Fibroblast of lung (primary cell): Measurements from ENCODE around the gene SYT7.

Source experiments
- EZH2 ChIP-seq: IDR thresholded peaks from 2 replicates; pipeline ENCODE4 v1.5.1; 2012; ENCODE audit warnings: low read length, control low read depth, mild to moderate bottlenecking; ENCODE audit errors: missing control alignments
- TF ChIP-seq, protein P1 (sequence below), 2 donors: IDR thresholded peaks in 1 of 2; conservative IDR thresholded peaks in 1 of 2; 1 replicate in 1 of 2; 2 replicates in 1 of 2; pipeline ENCODE4 v1.5.1; 2011 to 2012; ENCODE audit warnings: low read length in 2 of 2, control low read depth in 1 of 2, inconsistent platforms in 1 of 2, low read depth in 1 of 2, mild to moderate bottlenecking in 1 of 2

DNA sequence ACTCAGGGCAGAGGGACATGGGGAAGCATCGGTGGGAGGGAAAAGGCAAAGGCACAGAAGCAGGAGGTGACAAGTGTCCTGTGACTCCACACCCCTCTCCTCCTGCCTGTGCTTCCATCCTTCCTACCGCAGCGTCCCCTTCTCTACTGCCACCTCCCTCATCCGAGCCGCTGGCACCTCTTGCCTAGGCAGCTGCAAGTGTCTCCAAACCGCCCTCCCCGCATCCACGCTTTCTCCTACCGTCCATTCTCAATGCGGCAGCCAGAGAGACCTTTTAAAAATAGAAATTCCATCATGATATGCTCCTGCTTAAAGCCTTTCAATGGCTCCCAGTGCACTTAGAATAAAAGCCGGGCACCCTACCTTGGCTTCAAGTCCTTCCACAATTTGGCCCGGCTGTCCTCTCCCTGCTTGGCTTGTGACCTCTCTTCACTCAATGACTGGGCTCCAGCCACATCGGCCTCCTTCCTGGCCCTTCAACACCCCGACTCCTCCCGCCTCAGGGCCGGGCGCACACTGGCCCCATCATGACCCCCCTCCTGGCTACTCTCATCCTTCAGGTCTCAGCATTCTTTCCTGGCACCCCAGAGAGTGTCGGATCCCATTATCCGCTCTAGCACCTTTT lies 55.8 kb downstream of the SYT7 start:
- TF ChIP-seq, protein P1, sequence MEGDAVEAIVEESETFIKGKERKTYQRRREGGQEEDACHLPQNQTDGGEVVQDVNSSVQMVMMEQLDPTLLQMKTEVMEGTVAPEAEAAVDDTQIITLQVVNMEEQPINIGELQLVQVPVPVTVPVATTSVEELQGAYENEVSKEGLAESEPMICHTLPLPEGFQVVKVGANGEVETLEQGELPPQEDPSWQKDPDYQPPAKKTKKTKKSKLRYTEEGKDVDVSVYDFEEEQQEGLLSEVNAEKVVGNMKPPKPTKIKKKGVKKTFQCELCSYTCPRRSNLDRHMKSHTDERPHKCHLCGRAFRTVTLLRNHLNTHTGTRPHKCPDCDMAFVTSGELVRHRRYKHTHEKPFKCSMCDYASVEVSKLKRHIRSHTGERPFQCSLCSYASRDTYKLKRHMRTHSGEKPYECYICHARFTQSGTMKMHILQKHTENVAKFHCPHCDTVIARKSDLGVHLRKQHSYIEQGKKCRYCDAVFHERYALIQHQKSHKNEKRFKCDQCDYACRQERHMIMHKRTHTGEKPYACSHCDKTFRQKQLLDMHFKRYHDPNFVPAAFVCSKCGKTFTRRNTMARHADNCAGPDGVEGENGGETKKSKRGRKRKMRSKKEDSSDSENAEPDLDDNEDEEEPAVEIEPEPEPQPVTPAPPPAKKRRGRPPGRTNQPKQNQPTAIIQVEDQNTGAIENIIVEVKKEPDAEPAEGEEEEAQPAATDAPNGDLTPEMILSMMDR (conservative IDR thresholded peaks at IDR 0.05 in 1 of 2, IDR thresholded peaks at IDR 0.05 in 1 of 2; ENCODE audit: low read depth in 1 of 2, low read length in 2 of 2) = no peak
- TF ChIP-seq EZH2 = no peak
